ENCODE data around the gene INAFM2. TPM values are rescaled to one million over a fixed set of nuclear protein-coding genes. Genes with fewer than 3 reads are reported as not detected.

Gene INAFM2
- total RNA-seq, 2 experiments from 2014 or later = 3.3 to 4.4 TPM

DNA sequence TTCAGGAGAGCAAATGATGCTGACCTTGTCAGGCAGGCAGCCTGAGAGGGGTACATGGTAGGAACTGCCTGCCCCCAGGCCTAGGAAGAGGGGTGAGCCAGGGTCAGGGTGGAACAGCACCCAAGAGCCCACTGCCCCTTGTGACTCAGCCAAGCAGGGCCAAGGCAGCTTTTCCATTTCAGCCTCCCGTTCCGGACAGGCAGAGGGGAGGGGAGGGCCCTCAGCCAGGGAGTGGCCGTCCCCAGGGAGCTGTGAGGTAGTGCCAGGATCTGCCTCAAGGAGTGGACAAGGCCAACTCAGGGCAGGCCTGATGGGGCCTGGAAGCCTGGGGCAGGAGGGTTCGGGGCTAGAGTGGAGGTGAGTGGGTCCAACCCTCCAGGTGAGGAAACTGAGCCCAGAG lies 35.5 kb upstream of the INAFM2 start:
- no peak for TF ChIP-seq EZH2phosphoT487 (IDR thresholded peaks at IDR 0.05; ENCODE audit: borderline replicate concordance, low read depth, low read length)
- TF ChIP-seq, protein P1, sequence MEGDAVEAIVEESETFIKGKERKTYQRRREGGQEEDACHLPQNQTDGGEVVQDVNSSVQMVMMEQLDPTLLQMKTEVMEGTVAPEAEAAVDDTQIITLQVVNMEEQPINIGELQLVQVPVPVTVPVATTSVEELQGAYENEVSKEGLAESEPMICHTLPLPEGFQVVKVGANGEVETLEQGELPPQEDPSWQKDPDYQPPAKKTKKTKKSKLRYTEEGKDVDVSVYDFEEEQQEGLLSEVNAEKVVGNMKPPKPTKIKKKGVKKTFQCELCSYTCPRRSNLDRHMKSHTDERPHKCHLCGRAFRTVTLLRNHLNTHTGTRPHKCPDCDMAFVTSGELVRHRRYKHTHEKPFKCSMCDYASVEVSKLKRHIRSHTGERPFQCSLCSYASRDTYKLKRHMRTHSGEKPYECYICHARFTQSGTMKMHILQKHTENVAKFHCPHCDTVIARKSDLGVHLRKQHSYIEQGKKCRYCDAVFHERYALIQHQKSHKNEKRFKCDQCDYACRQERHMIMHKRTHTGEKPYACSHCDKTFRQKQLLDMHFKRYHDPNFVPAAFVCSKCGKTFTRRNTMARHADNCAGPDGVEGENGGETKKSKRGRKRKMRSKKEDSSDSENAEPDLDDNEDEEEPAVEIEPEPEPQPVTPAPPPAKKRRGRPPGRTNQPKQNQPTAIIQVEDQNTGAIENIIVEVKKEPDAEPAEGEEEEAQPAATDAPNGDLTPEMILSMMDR (conservative IDR thresholded peaks at IDR 0.05; ENCODE audit: low read length) = no peak
- DNase-seq (ENCODE audit: low spot score) = no peak
- ChIA-PET CTCF (ENCODE audit: unreplicated experiment) (no interaction called here), POLR2A (no interaction called here)
- H3K4me3 ChIP-seq (ENCODE audit: low read depth, low read length, poor library complexity, severe bottlenecking) = no peak overlapping the region
- no peaks in the 10 kb centered on the region for H4K20me1 ChIP-seq (ENCODE audit: insufficient read depth, low read length)
- no peak overlapping the region for H2AFZ ChIP-seq (ENCODE audit: low read length)
- BruUV-seq (replicated peaks) = no TSS peak
- intact Hi-C loops (cut with micrococcal nuclease; ENCODE audit: unreplicated experiment) = no loop called here
- H3K4me2 ChIP-seq (ENCODE audit: low read length) = no peak overlapping the region
- no peaks in the 10 kb centered on the region for H3K9me3 ChIP-seq (ENCODE audit: low read length)
- H3K27ac ChIP-seq (ENCODE audit: low read depth, low read length, poor library complexity, severe bottlenecking) = no peak overlapping the region
- no peaks in the 10 kb centered on the region for H3K36me3 ChIP-seq (ENCODE audit: insufficient read depth, low read length)
- H3K9me2 ChIP-seq (ENCODE audit: insufficient read depth, low read length) = no peaks in the 10 kb centered on the region
- H3K4me1 ChIP-seq (ENCODE audit: insufficient read depth, low read length, poor library complexity, severe bottlenecking) = peaks cover 7% of the 10 kb centered on the region
- no peaks in the 10 kb centered on the region for H3K79me2 ChIP-seq (ENCODE audit: insufficient read depth, low read depth, low read length)

DNA sequence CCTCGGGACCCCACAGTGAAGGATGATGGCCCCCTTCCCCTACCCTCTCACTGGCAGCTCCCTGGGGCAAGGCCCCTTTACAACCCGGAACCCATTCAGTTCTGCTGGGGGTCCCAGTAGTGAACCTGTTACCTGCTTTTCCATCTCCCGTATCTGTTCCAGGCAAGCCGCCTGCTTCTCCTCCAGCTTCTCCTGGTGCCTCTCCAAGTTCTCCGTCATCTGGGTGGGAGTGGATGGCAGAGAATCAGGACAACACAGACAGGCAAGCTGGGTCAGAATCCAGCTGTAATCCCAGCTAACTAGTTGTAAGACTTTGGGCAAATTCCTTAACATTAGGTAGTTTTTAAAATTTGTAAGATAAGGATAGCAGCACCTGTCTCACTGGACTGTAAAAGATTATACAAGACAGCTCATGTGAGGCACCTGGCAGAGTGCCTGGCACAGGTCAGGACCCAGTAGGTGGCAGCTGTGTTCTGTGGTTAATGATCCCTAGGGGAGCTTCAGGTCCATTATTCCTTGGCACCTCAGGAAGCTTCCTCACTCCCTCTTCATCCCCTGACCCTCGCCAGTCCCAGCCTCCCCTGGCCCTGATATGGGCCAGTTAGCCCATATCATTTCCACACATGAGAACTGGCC lies 34.2 kb upstream of the INAFM2 start:
- no peak for DNase-seq (ENCODE audit: low spot score)
- ChIA-PET POLR2A (interaction anchor here (0.6 to 1.3 kb wide), 2 partner anchors 12 to 250 kb away, joined by 4 to 5 read pairs; no protein-coding TSS in a partner anchor), CTCF (ENCODE audit: unreplicated experiment) (interaction anchor here (0.7 to 0.9 kb wide), 2 partner anchors 15 to 33 kb away, joined by 3 read pairs; no protein-coding TSS in a partner anchor)
- TF ChIP-seq EZH2phosphoT487 (IDR thresholded peaks at IDR 0.05; ENCODE audit: borderline replicate concordance, low read depth, low read length) = no peak
- TF ChIP-seq, protein P1 (conservative IDR thresholded peaks at IDR 0.05; ENCODE audit: low read length) = no peak
- Histone ChIP-seq H3K9me3 (ENCODE audit: low read length) (no peaks in the 10 kb centered on the region), H3K9me2 (ENCODE audit: insufficient read depth, low read length) (no peaks in the 10 kb centered on the region), H3K4me3 (ENCODE audit: low read depth, low read length, poor library complexity, severe bottlenecking) (no peak overlapping the region), H3K79me2 (ENCODE audit: insufficient read depth, low read depth, low read length) (no peaks in the 10 kb centered on the region), H4K20me1 (ENCODE audit: insufficient read depth, low read length) (no peaks in the 10 kb centered on the region), H3K4me2 (ENCODE audit: low read length) (no peak overlapping the region), H3K27ac (ENCODE audit: low read depth, low read length, poor library complexity, severe bottlenecking) (no peak overlapping the region), H3K36me3 (ENCODE audit: insufficient read depth, low read length) (no peaks in the 10 kb centered on the region), H2AFZ (ENCODE audit: low read length) (no peak overlapping the region), H3K4me1 (ENCODE audit: insufficient read depth, low read length, poor library complexity, severe bottlenecking) (peaks cover 7% of the 10 kb centered on the region)
- no TSS peak for BruUV-seq (replicated peaks)
- intact Hi-C loops (cut with micrococcal nuclease; ENCODE audit: unreplicated experiment) = no loop called here

DNA sequence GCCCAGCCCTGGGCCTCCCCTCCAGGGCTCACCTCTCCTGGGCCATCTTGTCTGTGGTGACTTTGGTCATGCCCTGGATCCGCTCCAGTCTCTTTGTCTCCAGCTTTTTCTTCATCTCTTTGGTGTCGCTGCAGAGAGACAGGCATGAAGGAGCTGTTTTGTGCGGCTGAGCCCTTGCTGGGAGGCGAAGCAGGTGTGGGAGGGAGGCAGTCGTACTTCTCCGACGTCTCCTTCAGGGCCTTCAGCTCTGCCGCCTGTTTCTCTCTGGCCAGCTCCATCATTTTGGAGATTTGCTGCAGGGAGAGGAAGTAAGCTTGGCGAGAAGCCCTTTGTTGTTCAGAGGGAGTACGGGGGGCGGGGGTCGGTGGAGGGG lies 33.0 kb upstream of the INAFM2 start:
- Histone ChIP-seq H2AFZ (ENCODE audit: low read length) (no peak overlapping the region), H3K9me2 (ENCODE audit: insufficient read depth, low read length) (no peaks in the 10 kb centered on the region), H4K20me1 (ENCODE audit: insufficient read depth, low read length) (no peaks in the 10 kb centered on the region), H3K4me3 (ENCODE audit: low read depth, low read length, poor library complexity, severe bottlenecking) (no peak overlapping the region), H3K9me3 (ENCODE audit: low read length) (no peaks in the 10 kb centered on the region), H3K4me1 (ENCODE audit: insufficient read depth, low read length, poor library complexity, severe bottlenecking) (peaks cover 7% of the 10 kb centered on the region), H3K4me2 (ENCODE audit: low read length) (no peak overlapping the region), H3K36me3 (ENCODE audit: insufficient read depth, low read length) (no peaks in the 10 kb centered on the region), H3K79me2 (ENCODE audit: insufficient read depth, low read depth, low read length) (no peaks in the 10 kb centered on the region), H3K27ac (ENCODE audit: low read depth, low read length, poor library complexity, severe bottlenecking) (no peak overlapping the region)
- POLR2A ChIA-PET = interaction anchor here (1.3 kb wide), 1 partner anchor 11 kb away, joined by 4 read pairs; no protein-coding TSS in a partner anchor
- intact Hi-C loops (cut with micrococcal nuclease; ENCODE audit: unreplicated experiment) = no loop called here
- CTCF ChIA-PET (ENCODE audit: unreplicated experiment) = no interaction called here
- TF ChIP-seq EZH2phosphoT487 (IDR thresholded peaks at IDR 0.05; ENCODE audit: borderline replicate concordance, low read depth, low read length) = no peak
- TF ChIP-seq, protein P1 (conservative IDR thresholded peaks at IDR 0.05; ENCODE audit: low read length) = no peak
- DNase-seq (ENCODE audit: low spot score) = no peak
- no TSS peak for BruUV-seq (replicated peaks)

Measured in OCI-LY7 (cell line).